22Rv1 (cell line): ENCODE results near the gene KCNA5.

Source experiments
- H3K27ac ChIP-seq: fragments of 450-650 bp; 2 replicates; pipeline ENCODE4 v1.5.1; 2017
- ZFX ChIP-seq: fragments of 450-650 bp; IDR thresholded peaks from 2 replicates; pipeline ENCODE4 v1.6.1; 2017; ENCODE audit warnings: antibody characterized with exemption, borderline replicate concordance
- TF ChIP-seq, protein P1 (sequence below): fragments of 450-650 bp; IDR thresholded peaks from 2 replicates; pipeline ENCODE4 v1.5.1; 2017; ENCODE audit warnings: mild to moderate bottlenecking

Gene KCNA5

DNA sequence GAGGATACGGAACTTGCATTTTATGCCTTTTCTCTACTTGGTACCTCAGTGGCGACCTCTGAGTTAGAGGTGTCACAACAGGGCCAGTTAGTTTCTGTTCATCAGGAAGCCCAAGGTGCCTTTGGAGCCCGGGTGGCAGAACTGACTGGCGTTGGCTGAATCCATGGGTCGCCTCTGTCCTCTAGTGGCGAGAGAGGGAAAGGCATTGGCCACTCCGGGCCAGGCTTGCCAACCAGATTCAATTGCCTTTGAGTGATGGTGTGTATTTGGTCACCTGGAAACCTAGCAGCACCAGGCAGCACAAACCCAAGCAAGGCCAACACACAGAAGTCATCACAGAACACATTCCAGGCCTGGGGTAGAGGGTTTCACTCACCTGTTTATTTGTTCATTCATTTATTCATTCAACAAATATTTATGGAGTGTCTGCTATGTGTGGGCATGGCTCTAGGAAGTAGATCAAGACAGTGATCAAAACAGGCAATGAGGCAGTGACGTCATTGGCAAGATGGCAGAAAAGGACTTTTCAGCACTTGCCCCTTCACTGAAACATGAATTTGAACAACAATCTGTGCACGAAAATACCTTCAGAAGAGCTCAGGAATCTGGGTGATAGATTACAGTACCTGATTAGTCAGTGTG, 40.5 kb upstream of the KCNA5 start:
- H3K27ac ChIP-seq: no peak overlapping the region
- TF ChIP-seq ZFX: no peak
- TF ChIP-seq, protein P1, sequence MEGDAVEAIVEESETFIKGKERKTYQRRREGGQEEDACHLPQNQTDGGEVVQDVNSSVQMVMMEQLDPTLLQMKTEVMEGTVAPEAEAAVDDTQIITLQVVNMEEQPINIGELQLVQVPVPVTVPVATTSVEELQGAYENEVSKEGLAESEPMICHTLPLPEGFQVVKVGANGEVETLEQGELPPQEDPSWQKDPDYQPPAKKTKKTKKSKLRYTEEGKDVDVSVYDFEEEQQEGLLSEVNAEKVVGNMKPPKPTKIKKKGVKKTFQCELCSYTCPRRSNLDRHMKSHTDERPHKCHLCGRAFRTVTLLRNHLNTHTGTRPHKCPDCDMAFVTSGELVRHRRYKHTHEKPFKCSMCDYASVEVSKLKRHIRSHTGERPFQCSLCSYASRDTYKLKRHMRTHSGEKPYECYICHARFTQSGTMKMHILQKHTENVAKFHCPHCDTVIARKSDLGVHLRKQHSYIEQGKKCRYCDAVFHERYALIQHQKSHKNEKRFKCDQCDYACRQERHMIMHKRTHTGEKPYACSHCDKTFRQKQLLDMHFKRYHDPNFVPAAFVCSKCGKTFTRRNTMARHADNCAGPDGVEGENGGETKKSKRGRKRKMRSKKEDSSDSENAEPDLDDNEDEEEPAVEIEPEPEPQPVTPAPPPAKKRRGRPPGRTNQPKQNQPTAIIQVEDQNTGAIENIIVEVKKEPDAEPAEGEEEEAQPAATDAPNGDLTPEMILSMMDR: peak; percentile 97

DNA sequence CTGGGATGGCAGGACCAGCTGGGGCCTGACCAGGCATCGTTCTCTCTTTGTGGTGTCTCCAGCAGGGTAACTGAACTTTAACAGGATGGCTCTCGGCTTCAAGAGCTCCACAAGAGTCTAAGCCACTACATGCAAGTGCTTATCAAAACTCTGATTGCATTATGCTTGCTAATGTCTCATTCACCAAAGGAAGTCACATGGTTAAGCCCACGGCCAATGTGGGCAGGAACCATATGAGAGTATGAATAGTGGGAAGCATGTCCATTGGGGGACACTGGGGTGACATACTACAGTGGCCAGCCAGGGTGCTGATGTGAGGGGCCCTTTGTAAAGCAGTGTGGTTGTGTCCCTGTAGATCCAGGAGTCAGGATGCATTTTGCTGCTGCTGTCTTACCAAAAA, 35.0 kb upstream of the KCNA5 start:
- no peak overlapping the region for H3K27ac ChIP-seq
- no peak for TF ChIP-seq ZFX
- TF ChIP-seq, protein P1: no peak

DNA sequence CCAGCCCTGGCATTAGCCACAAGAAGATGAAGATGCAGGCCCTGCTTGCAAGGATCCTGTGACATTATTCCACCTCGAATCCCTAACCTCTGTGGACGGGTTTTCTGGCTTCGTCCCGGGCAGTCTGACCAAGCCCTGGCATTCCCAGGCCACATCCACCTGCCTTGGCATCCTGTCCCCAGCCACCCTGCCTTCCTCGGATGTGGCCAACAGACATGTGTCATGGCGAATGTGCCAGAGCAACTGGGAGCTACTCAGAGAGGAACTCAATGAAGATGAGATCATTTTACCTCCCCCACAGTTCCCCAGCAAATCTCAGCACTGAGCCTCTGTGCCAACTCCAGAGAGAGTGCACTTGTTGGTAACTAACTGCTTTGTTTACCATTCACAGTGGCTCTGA, 33.5 kb upstream of the KCNA5 start:
- TF ChIP-seq, protein P1: no peak
- TF ChIP-seq ZFX: no peak
- no peak overlapping the region for H3K27ac ChIP-seq

DNA sequence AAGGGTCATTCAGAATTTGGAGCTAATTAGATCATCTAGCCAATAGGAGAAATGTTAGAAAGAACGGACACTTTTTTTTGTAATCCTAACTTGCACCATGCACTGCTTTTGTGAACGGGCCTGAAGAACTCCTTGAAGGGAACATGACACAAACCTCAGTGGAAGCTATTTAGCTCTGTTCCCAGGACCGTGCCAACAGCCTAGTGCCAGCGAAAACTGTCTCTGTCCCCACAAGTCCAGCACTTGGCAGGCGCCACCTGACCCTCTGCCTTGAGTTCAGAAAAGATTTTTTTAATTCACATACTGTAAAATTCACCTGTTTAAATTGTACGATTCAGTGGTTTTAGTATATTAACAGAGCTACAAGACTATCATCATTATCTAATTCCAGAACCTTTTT, 31.3 kb upstream of the KCNA5 start:
- no peak for TF ChIP-seq ZFX
- TF ChIP-seq, protein P1: no peak

DNA sequence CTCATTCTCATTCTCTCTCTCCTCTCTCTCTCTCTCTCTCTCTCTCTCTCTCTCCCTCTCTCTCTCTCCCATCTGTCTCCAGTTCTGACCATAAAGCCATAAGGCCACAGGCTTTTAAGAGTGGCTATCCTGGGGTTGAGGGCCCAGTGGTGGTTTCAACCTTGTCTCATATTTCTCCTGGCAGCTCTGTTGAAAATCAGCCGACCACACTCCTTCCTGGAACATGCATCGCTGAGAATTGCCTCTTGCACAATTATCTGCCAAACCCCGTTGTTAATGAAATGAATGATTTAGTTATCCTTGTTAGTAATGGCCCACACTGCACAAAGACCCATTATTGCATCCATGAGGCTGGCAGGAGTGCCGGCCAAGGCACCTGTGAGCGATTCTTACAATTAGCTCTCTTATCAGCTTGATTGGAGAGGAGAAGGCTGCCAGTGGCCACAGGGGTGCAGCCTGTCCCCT, 30.4 kb upstream of the KCNA5 start:
- TF ChIP-seq ZFX: no peak
- TF ChIP-seq, protein P1: no peak
- no peak overlapping the region for H3K27ac ChIP-seq

More for the DNA sequence above, 31.3 kb upstream of the KCNA5 start:
- no peak overlapping the region for H3K27ac ChIP-seq

DNA sequence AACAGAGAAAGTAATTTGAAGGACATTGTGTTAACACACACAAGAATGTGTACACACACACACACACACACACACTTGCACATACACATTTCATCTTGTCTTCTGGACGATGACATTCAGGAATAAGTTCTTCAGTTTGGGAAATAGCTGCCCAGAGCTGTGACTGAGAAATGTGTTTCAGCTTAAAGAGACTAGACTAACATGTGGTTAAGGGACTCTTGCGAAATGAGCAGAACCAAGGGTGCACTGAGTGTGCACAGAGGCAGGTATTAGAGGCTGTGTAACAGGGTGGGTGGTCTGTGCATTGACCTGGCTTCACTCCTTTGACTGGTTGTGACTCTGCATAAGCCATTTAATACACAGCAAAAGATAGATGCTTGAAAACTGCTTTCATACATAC, 29.4 kb upstream of the KCNA5 start:
- no peak overlapping the region for H3K27ac ChIP-seq
- TF ChIP-seq ZFX: no peak
- TF ChIP-seq, protein P1: no peak

DNA sequence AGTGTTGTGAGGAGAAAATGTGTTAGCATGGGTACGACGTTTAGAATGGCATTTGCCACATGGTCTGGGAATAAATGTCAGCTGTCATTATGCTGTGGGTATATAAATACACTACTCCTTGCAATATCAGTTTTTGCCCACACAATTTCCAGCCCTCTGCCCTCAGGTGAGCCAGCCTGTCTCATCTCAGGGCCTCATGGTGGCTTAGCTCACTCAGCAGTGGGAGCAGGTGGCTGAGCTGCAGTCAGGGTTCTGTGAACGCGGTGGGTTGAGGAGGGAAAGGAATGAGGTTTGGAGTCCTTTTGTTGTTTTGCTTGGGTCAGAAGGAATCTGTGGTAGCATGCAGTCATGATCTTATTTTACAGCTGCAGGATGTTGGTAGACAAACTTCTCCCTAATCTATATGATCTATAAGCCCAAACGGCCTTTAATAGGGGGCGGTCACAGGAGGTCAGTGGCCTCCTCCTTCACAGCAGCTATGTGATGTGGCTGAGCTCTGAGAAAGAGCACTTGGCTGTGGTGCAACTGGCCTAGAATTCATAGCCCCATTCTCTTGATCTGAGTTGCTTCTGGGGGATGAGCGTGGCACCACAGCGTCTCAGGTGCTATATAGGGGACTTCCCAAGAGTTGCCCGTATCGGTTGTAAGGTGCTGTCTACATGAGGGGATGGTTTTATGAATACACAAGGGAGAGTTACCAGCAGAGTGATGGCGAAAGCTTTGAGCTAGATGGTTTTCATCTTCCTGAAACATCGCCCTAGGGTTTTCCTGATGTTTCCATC, 27.8 kb upstream of the KCNA5 start:
- no peak overlapping the region for H3K27ac ChIP-seq
- TF ChIP-seq ZFX: no peak
- TF ChIP-seq, protein P1: no peak
